GM18951 (cell line): ENCODE data around the gene MLPH.

Source experiments
- POLR2A ChIP-seq: IDR thresholded peaks from 4 replicates; pipeline ENCODE4 v1.6.1; 2011; ENCODE audit warnings: mild to moderate bottlenecking; ENCODE audit not compliant: insufficient read length, insufficient read depth; ENCODE audit errors: extremely low read depth
- in situ Hi-C: fragments of 300-500 bp; cut with MboI; formaldehyde crosslinking; loops from one replicate; pipeline ENCODE4 v1.12.0; 2022; ENCODE audit warnings: low sequenced_read_pairs, mixed read lengths, inconsistent platforms; ENCODE audit not compliant: unreplicated experiment

The MLPH gene

DNA sequence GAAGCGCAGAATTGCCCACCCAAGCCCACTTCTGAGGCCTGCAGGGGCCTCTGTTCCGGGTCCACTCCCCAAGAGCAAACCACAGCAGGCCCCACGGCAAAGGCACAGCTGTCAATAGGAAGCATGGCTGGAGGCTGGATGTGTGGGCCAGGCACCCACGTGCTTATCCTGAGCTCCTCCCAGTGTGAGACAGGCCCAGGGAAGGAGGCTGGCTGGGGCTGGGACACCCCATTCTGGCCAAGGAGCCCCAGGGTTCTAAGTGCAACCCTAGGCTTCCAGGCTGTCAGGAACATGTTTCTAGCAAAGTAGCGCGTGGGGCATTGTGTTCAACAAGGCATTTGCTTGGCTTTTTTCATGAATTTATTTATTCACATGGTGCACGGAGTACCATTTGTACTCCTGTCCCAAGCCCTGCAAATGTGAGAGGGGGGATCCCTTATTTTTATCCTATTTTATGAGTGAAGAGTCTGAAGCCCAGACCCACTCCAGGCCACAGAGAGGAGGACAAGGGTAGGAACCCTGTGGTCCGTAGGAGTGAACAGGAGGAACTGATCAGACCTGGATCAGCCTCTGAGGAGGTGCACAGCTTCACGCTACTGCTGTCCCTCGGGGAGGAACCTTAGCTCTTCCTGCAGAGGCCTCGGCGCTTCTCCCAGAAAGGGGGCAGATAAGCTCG lies 109.6 kb downstream of the MLPH start:
- in situ Hi-C loops, result no loop called here
- no peak for TF ChIP-seq POLR2A

DNA sequence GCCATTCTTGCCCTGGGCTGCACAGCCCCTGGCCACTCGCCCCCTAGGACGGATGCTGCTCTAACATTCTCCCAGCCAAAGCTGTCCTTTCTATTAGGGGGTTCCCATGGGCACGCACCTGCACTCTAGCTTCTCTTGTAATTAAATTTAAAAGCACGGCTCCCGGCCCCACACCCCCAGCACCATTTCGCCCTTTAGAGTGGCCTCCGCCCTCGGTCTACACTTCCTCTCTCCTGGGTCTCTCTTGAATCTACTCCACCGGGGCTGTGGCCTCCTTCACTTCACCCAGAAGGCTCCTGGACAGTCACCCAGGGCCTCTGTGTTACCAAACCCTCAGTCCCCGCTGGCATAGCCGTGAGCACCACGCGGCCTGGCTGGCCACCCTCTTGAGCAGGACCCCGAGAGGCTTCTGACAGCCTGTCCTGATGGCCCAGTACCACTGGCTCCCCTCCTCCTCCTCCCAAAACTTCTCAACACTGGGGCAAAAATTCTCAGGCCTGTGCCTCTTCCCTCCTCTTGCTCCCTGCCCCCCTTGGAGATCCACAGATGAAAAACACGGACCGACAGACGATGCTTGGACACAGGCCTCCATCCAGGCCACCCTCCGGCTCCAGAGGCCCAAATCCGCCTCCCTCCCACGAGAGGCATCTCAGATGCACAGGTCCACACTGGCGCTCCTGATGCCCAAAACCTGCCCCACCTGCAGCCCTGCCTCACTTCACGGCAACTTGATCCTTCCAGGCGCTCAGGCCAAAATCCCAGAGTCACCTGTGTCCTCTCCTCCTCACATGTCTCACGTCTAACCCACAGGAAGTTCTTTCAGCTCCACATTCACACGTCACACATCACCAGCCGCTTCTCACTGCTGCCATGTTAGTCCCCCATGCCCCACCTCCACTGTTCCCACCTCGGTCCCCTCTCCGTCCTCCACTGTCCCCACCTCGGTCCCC lies 110.4 kb downstream of the MLPH start:
- TF ChIP-seq POLR2A, result no peak
- in situ Hi-C loops, result no loop called here

DNA sequence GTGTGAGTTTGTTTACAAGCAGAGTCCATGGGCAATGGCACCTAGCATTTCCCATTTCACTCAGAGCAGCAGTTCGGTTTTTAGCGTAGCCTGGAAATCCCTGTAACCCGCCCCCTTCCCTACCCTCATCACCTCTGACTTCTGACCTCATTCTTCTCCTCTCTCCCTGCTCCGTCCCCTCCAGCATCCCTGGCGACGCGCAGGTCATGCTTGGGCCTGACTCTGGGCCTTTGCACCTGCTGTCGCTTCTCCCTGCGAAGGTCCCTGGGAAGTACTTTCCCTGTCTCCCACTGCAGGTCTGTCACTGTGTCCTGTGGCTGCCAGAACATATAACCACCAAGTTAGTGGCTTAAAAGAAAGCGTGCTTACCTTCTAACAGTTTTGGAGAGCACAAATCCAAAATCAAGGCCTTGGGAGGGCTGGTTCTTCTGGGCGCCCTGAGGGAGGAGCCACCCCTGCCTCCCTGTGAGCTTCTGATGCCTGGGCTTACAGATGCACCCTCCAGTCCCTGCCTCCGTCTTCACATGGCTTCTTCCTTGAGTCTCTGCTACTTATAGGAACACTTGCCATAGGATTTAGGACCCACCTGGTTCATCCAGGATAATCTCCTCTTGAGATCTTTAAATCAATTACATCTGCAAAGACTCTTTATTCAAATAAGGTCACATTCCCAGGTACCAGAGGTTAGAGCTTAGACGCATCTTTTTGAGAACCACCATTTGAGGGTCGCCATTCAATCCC lies 111.6 kb downstream of the MLPH start:
- in situ Hi-C loops, result no loop called here
- TF ChIP-seq POLR2A, result no peak

DNA sequence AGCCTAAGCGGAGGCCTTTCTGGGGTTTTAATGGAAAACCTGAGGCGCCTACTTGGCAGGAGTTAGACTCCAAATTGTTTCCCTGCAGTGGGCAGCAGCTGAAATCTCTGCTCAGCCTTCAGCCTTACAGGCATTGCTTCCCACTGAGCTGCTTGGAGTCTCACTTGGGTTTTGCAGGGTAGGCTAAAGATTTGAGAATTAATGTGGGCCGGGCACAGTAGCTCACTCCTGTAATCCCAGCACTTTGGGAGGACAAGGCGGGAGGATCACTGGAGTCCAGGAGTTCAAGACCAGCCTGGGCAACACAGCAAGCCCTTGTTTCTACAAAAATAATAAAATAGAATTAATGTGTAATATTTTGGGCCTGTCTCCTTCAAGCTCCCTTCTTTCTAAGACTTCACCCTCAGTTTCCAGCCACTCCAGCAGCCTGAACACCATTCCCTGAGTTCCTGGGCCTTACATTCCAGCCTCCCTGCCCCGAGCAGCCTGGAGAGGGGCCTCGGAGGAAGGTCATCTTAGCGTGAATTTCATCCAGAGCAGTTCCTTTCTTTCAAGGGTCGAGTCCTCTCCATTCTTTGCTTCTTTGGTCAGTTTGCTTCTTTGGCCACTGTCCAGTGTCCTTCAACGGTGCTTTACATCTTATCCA lies 112.5 kb downstream of the MLPH start:
- TF ChIP-seq POLR2A, result no peak
- in situ Hi-C loops, result no loop called here

DNA sequence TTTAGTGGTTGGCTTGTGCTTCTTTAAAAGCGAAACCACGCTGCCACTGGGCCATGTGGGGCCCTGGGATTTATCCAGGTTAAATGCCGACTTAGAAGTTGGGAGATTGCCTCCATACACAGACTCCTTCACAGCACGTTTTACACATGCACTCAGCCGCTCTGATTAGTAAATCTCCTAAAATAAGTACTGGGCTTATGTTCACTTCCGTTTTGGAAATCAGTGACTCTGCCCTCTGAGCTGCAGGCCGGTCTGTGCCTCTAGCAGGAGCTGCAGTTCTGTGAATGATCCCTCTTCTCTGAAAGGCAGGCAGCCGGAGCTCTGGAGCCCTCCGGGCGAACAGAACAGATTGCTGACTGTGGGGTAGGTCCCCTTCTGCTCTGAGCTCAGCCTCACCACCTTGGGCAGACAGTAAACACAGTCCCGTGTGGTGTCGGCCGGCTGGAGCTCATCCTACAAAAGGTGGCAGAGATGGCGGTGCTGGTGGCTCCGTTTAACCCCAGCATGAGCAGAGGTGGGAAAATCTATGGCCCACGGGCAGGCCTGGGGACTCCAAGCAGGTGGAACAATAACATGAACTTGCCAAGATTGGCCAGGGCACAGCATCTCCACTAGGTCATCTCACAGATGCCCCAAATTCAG lies 113.3 kb downstream of the MLPH start:
- in situ Hi-C loops, result no loop called here
- TF ChIP-seq POLR2A, result no peak

DNA sequence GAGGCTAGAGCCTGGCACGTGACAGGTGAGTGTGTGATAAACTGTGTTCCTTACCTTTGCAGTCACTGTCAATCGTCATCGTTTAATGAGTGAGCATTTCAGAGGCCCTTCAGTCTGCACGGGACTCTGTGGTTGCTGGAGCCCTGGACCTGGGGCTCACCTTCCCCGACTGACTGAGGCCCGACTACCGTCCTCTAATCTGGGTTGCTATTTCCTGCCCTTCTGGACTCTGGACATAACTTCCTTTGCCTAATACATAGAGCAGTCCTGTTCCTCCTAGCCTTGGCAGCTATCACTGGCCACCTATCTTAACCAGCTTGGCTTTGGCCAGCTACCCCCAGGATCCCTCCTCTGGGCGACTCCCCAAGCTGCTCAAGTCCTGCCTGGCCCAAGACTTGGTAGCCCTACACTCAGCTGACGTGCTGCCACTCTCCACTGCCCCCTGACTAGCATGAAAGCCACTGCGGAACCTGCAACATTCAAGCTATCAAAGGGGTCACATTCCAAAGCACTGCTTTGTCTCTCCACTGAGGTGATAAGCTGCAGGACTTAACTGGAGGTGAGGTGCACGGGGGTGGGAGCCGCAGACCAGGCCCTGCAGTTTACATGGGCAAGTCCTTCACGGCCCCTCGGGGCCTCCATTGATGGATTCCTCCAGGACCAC lies 114.5 kb downstream of the MLPH start:
- in situ Hi-C loops, result no loop called here
- TF ChIP-seq POLR2A, result no peak

DNA sequence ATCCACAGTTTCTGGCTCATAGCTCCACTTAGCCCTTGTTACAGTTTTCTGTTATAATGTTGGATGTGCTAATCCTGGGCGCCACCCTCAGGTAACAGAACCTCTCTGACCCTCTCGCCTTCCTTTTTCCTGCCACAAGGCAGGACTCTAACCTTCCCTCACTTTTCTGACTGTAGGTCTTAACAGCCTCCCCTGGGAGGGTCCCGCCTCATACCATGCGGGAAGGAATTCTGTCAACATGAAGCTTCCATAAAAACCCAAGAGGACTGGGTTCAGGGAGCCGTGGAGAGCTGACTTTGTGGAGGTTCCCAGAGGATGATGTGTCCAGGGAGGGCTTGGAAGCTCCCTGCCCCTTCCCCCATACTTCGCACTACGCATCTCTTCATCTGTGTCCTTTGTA lies 115.4 kb downstream of the MLPH start:
- in situ Hi-C loops, result no loop called here

DNA sequence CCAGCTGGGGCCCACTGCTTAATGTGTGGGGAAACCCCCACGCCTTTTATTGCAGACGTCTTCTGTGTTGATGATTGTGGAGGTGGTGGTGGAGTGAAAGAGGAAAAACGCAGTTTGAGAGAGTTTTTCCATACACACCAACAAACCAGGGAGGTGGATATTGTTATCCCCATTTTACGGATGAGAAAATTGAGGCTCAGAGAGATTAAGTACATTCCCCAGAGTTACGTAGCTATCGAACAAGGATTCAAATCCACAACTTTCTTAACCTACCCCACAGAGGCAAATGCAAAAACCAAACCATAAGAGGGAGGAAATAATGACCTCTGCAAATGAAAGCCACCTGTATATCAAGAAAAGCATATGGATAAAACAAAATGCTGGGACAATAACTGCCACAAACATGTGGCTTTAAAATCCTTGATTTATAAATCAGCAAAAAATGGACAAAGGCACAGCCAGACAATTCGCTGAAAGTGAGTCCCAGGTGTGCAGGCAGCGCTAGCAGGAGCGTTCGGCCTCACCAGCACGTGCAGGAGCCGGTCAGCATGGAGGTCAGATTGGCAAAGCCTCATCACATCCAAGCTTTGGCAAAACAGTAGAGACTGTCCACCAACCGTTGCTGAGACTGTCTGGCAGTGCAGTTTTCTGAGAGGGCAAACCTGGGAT lies 116.1 kb downstream of the MLPH start:
- in situ Hi-C loops, result no loop called here

More for the DNA sequence above, 115.4 kb downstream of the MLPH start:
- no peak for TF ChIP-seq POLR2A

DNA sequence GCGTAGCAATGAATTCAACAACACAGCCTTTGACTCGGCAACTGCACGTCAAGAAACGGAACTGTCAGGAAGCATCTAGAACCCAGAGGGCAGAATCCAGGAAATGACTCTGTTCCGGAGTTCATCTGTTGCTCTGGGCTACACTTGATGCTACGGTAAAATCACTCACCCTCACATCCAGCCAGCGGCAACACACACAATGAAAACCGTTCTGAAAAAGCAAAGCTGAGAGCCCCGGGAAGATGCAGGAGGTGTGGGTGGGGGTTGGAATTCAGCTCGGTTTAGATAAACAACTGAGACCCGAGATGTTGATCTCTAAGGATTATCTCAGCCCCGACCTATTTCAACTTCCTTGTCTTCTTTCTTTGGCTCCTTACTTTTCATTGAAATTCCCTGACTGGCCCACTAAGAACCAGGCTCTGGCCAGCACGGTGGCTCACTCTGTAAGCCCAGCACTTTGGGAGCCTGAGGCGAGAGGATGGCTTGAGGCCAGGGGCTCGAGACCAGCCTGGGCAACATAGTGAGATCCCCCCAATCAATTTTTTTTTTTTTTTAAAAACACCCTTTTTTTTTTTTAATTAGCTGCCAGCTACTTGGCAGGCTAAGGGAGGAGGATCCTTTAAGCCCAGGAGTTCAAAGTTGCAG lies 116.8 kb downstream of the MLPH start:
- no peak for TF ChIP-seq POLR2A
- in situ Hi-C loops, result no loop called here

More for the DNA sequence above, 116.1 kb downstream of the MLPH start:
- no peak for TF ChIP-seq POLR2A

DNA sequence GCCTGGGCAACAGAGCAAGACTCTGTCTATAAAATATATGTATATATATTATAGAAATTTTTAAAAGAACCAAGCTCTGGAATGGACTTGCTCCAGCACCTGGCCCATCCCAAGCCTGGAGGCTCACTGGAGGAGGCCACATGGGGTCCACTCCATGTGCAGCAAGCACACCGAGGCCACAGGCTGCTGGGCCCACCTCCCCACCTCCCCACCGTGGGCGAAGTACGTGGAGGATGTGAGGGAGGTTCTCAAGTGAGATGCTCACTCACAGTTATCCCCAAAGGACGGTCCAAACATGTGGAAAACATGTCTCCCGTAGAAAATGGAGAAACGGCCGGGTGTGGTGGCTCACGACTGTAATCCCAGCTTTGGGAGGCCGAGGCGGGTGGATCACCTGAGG lies 117.3 kb downstream of the MLPH start:
- in situ Hi-C loops, result no loop called here
- no peak for TF ChIP-seq POLR2A
